Measurements from ENCODE around the gene CARD19. TPM values are rescaled to one million over a fixed set of nuclear protein-coding genes. Genes with fewer than 3 reads are reported as not detected.
A peak's percentile ranks its signal among the peaks of the same experiment; 100 is the strongest.

The CARD19 gene
- total and polyA plus RNA-seq, 9 donors = 5.0 to 67.6 (median 44.7) TPM

DNA sequence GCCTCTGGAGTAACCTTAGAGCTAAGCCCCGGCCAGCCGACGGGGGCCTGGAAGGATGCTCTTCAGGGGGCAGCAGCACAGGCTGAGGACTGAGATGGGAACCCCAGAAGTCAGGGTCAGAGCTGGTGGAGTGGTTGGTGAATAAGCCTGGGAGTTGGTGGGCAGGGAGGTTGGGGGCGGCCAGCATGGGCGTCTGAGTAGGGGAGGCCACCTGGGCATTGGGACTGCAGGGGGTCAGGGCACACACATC, 23.6 kb downstream of the CARD19 start:
- H3K9me3 ChIP-seq = no peaks in the 10 kb centered on the region
- WGBS, 3 donors = 40 to 66% (median 44%) methylated on average over 5 of the region's 5 CpGs
- intact Hi-C loops (cut with DNase I) = no loop called here
- H3K27ac ChIP-seq = peak overlapping the region in 1 of 2 donors; percentile 65
- H3K36me3 ChIP-seq = no peaks in the 10 kb centered on the region
- H3K27me3 ChIP-seq = no peaks in the 10 kb centered on the region
- no peak for DNase-seq
- no peak overlapping the region for H3K4me3 ChIP-seq
- no peak for TF ChIP-seq POLR2A (IDR thresholded peaks at IDR 0.05)
- no peak for TF ChIP-seq EP300 (IDR thresholded peaks at IDR 0.05)
- TF ChIP-seq, protein P1, sequence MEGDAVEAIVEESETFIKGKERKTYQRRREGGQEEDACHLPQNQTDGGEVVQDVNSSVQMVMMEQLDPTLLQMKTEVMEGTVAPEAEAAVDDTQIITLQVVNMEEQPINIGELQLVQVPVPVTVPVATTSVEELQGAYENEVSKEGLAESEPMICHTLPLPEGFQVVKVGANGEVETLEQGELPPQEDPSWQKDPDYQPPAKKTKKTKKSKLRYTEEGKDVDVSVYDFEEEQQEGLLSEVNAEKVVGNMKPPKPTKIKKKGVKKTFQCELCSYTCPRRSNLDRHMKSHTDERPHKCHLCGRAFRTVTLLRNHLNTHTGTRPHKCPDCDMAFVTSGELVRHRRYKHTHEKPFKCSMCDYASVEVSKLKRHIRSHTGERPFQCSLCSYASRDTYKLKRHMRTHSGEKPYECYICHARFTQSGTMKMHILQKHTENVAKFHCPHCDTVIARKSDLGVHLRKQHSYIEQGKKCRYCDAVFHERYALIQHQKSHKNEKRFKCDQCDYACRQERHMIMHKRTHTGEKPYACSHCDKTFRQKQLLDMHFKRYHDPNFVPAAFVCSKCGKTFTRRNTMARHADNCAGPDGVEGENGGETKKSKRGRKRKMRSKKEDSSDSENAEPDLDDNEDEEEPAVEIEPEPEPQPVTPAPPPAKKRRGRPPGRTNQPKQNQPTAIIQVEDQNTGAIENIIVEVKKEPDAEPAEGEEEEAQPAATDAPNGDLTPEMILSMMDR (IDR thresholded peaks at IDR 0.05) = no peak
- peaks cover 16% of the 10 kb centered on the region for H3K4me1 ChIP-seq (ENCODE audit: insufficient read depth)

DNA sequence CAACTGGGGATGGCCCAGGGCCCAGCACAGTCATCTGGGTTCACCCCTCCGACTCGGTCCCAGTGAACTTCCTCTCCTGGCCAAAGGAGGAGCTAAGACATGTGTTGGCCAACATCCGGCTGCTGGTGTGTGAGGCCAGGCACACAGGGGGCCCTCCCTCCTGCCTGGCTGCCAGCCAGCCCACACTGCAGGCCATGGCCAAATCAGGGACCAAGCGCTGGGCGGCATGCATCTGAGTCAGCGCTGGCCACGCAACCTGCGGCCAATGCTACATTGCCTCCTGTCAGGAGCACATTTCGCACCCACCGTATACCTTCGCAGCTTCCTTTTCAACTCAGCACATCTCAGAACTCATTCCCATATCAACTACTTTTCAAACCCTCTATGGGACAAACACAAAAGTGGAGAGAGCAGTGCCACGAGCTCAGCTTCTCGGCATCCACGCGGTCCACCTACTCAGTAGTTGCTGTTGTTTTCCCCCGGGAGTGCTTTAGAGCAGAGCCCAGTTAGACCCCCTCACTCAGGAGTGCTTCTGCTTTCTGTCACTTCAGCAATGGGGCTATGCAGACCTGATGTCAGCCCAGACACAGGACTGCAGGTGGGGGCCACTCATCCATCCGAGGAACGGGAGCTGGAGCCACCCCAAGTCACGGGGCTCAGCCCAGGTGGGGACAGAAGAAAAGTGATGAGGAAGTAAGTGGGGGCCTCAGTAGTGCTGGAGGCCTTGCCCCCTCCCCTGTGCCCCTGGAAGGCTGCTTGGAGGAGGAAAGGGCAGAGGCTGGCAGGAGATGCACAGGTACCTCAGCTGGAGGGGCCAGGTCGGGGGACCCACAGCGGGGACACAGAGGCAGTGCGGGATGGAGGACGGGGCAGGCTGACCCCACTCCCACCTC, 24.2 kb downstream of the CARD19 start:
- Histone ChIP-seq H3K4me1 (ENCODE audit: insufficient read depth) (peaks cover 16% of the 10 kb centered on the region), H3K9me3 (no peaks in the 10 kb centered on the region), H3K36me3 (no peaks in the 10 kb centered on the region), H3K27ac (peak overlapping the region in 1 of 2 donors; percentile 68), H3K27me3 (no peaks in the 10 kb centered on the region), H3K4me3 (no peak overlapping the region)
- TF ChIP-seq, protein P1 (IDR thresholded peaks at IDR 0.05) = peak in 2 of 3 donors; percentile 63 to 64
- TF ChIP-seq EP300 (IDR thresholded peaks at IDR 0.05) = no peak
- DNase-seq = peak; percentile 91 to 97 (median 96)
- intact Hi-C loops (cut with DNase I) = no loop called here
- WGBS, 3 donors = 32 to 38% (median 38%) methylated on average over 23 of the region's 23 CpGs

DNA sequence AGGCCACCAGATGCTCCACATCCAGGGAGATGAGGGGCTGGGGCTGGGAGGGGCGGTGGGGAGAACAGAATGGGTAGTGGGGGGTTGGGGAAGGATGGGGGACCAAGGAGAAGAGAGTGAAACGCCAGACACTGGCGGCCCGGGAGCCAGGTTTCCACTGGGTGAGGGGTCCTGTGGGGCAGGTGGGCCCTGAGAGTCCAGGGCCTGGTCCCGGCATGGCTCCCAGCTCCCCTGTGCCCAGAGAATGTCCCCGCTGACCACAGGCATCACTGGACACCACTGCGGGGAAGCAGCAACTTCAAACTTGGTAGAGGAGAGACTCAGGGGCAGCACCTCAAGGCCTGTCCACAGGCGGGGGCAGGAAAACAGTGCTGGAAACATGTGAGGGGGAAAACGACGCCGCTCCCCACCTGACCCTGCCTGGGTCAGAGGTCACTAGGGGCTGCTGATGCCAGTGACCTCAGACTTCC, 24.9 kb downstream of the CARD19 start:
- peak in 2 of 5 donors; percentile 48 to 49 for DNase-seq
- TF ChIP-seq POLR2A (IDR thresholded peaks at IDR 0.05) (no peak), EP300 (IDR thresholded peaks at IDR 0.05) (no peak)
- TF ChIP-seq, protein P1 (IDR thresholded peaks at IDR 0.05) = no peak
- intact Hi-C loops (cut with DNase I) = no loop called here
- Histone ChIP-seq H3K27me3 (no peaks in the 10 kb centered on the region), H3K4me1 (ENCODE audit: insufficient read depth) (peaks cover 16% of the 10 kb centered on the region), H3K4me3 (no peak overlapping the region), H3K36me3 (no peaks in the 10 kb centered on the region), H3K27ac (peak overlapping the region in 1 of 2 donors; percentile 68), H3K9me3 (no peaks in the 10 kb centered on the region)
- WGBS, 3 donors = 86 to 88% (median 87%) methylated on average over 11 of the region's 11 CpGs

DNA sequence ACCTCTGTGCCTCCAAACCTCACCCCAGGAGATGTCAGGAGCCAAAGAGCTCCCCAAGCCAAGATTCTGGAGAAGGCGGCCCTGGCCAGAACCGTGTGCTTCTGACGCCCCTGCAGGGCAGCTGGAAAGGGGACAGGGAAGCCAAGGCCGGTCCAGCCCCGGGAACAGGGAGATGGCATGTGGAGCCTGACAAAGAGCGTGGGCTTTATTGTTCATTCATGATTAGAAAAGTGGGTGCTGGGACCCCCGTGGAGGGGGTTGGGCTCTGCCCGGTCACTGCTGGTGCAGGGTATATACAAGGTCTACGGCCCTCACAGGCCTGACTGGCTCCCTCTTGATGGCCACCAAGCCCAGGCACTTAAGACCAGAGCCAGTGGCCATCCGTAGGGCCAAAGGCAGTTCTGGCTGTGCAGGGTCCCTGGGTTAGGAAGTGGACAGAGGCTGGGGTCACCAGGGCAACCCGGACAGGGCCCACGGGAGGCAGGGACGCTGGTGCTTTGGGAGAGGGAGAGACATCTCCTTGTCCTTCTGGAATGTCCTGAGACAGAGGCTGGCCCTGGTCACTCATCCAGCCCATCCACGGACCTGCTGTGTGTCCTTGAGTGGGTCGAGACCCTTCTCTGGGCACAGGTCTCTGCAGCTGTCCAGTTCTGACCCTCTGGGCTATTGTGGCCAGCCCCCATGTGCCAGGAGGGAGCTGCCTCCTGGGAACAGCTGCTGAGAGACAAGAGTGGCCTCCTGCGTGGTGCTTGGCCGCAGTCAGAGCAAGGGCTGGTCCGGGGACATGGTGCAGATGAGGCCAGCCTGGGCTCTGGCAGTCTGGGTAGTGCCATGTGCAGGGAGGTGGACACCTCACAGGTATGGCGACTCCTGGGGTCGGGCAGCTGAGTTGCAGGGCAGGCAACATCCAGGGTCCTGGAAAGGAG, 25.6 kb downstream of the CARD19 start:
- peak; percentile 17 to 45 (median 38) for DNase-seq
- intact Hi-C loops (cut with DNase I) = no loop called here
- TF ChIP-seq, protein P1 (IDR thresholded peaks at IDR 0.05) = no peak
- TF ChIP-seq POLR2A (IDR thresholded peaks at IDR 0.05) (no peak), EP300 (IDR thresholded peaks at IDR 0.05) (no peak)

More for the DNA sequence above, 25.6 kb downstream of the CARD19 start:
- peak overlapping the region in 1 of 2 donors; percentile 68 for H3K27ac ChIP-seq
- peaks cover 11% of the 10 kb centered on the region for H3K4me1 ChIP-seq (ENCODE audit: insufficient read depth)
- WGBS, 3 donors = 83 to 85% (median 84%) methylated on average over 20 of the region's 20 CpGs
- no peaks in the 10 kb centered on the region for H3K27me3 ChIP-seq
- no peaks in the 10 kb centered on the region for H3K9me3 ChIP-seq
- H3K36me3 ChIP-seq = no peaks in the 10 kb centered on the region
- H3K4me3 ChIP-seq = no peak overlapping the region

Data from ovary (tissue), 9 donors.